Neuronal stem cell (in vitro differentiated cells): ENCODE data around the gene TNIK.

ENCODE experiments used
- DNase-seq: peaks from one replicate; pipeline ENCODE4 v3.0.0-alpha.2; 2013; ENCODE audit warnings: low spot score
- H2AFZ ChIP-seq: one replicate; pipeline ENCODE4 v1.6.1; 2013; ENCODE audit warnings: mild to moderate bottlenecking, low read length, inconsistent platforms
- H2AK5ac ChIP-seq: 2 replicates; pipeline ENCODE4 v1.6.1; 2013; ENCODE audit warnings: low read depth, mild to moderate bottlenecking, inconsistent platforms, low read length, moderate library complexity, mixed read lengths
- H2BK120ac ChIP-seq: 2 replicates; pipeline ENCODE4 v1.6.1; 2013; ENCODE audit warnings: low read depth, mild to moderate bottlenecking, inconsistent platforms, low read length, moderate library complexity, mixed read lengths
- H2BK12ac ChIP-seq: one replicate; pipeline ENCODE4 v1.6.1; 2013; ENCODE audit warnings: low read length, inconsistent platforms
- H2BK15ac ChIP-seq: 2 replicates; pipeline ENCODE4 v1.6.1; 2013; ENCODE audit warnings: mild to moderate bottlenecking, low read length, inconsistent platforms, mixed read lengths
- H2BK5ac ChIP-seq: one replicate; pipeline ENCODE4 v1.6.1; 2013; ENCODE audit warnings: inconsistent platforms, mild to moderate bottlenecking, low read length, moderate library complexity
- H3K14ac ChIP-seq: one replicate; pipeline ENCODE4 v1.6.1; 2013; ENCODE audit warnings: low read length, inconsistent platforms
- H3K18ac ChIP-seq: 2 replicates; pipeline ENCODE4 v1.6.1; 2013; ENCODE audit warnings: low read length, inconsistent platforms
- H3K23ac ChIP-seq: 2 replicates; pipeline ENCODE4 v1.6.1; 2013; ENCODE audit warnings: low read depth, mild to moderate bottlenecking, mixed read lengths, low read length, inconsistent platforms; ENCODE audit not compliant: poor library complexity
- H3K27ac ChIP-seq: replicated peaks from 3 replicates; pipeline ENCODE4 v1.5.1; 2013; ENCODE audit warnings: low read length, inconsistent platforms
- H3K27me3 ChIP-seq, 3 experiments: 2 replicates each; pipeline ENCODE4 v1.6.1; 2013; ENCODE audit warnings: low read length in 3 of 3, mild to moderate bottlenecking in 2 of 3, inconsistent platforms in 1 of 3, low read depth in 1 of 3, mixed read lengths in 1 of 3, moderate library complexity in 1 of 3; ENCODE audit not compliant: control insufficient read depth in 3 of 3, insufficient read depth in 3 of 3
- H3K36me3 ChIP-seq, 2 donors: replicated peaks in 1 of 2; 2 replicates each; pipeline ENCODE4 v1.6.1; 2013; ENCODE audit warnings: low read length in 2 of 2; ENCODE audit not compliant: control insufficient read depth in 2 of 2, insufficient read depth in 2 of 2
- H3K4ac ChIP-seq: 2 replicates; pipeline ENCODE4 v1.6.1; 2013; ENCODE audit warnings: inconsistent platforms, mild to moderate bottlenecking, low read length, moderate library complexity
- H3K4me1 ChIP-seq, 2 donors: 1 replicate in 1 of 2; 2 replicates in 1 of 2; pipeline ENCODE4 v1.6.1; 2013; ENCODE audit warnings: low read length in 2 of 2, low read depth in 1 of 2; ENCODE audit not compliant: control insufficient read depth in 2 of 2, insufficient read depth in 1 of 2
- H3K4me2 ChIP-seq: one replicate; pipeline ENCODE4 v1.6.1; 2013; ENCODE audit warnings: mild to moderate bottlenecking, low read length, inconsistent platforms; ENCODE audit not compliant: insufficient read depth, poor library complexity, severe bottlenecking
- H3K4me3 ChIP-seq, 2 donors: 2 replicates each; pipeline ENCODE4 v1.5.1; 2013; ENCODE audit warnings: low read length in 2 of 2, mild to moderate bottlenecking in 2 of 2, inconsistent platforms in 1 of 2, moderate library complexity in 1 of 2
- H3K79me1 ChIP-seq: one replicate; pipeline ENCODE4 v1.6.1; 2013; ENCODE audit warnings: low read depth, mild to moderate bottlenecking, inconsistent platforms, low read length, moderate library complexity
- H3K9ac ChIP-seq: one replicate; pipeline ENCODE4 v1.6.1; 2013; ENCODE audit warnings: mild to moderate bottlenecking, low read depth, low read length, inconsistent platforms; ENCODE audit not compliant: poor library complexity
- H3K9me3 ChIP-seq, 2 donors: replicated peaks in 1 of 2; 2 replicates each; pipeline versions ENCODE3 to v1.6.1; 2013; ENCODE audit warnings: low read length in 2 of 2, mild to moderate bottlenecking in 2 of 2, inconsistent platforms in 1 of 2, low read depth in 1 of 2, mixed read lengths in 1 of 2, moderate library complexity in 1 of 2; ENCODE audit not compliant: control insufficient read depth in 2 of 2, insufficient read depth in 1 of 2
- H4K8ac ChIP-seq: one replicate; pipeline ENCODE4 v1.6.1; 2013; ENCODE audit warnings: low read depth, mild to moderate bottlenecking, inconsistent platforms, low read length, moderate library complexity
- H4K91ac ChIP-seq: one replicate; pipeline ENCODE4 v1.6.1; 2013; ENCODE audit warnings: low read length, low read depth, mild to moderate bottlenecking, inconsistent platforms; ENCODE audit not compliant: poor library complexity
- WGBS, 2 donors: extraction: QIAGEN DNeasy Blood & Tissue Kit; methylation state at CpG; one replicate each; pipeline ENCODE4 v1.1.7; 2013; ENCODE audit warnings: missing lambda C conversion rate in 2 of 2, mixed read lengths in 1 of 2; ENCODE audit not compliant: insufficient read length in 2 of 2, insufficient replicate concordance in 1 of 2; ENCODE audit errors: extremely low coverage in 2 of 2; 5-methylcytosine and 5-hydroxymethylcytosine counted together

Gene TNIK

DNA sequence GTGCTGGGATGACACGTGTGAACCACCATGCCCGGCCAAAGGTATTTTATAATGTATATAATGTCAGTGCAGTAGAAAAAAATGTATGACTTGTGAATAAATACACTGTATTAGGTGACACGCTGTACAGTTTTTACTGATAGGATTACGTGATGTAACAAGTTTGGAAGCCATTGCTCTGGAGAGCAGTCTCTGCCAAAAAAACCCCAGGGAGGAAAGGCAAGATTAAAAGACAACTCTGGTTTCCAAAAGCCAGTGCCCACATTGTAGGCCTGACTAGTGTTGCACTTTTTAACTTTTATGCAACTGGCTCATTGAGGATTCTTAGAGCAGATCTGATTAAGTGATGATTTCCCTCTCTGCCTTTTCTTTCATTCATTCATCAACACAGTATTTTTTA is 371.7 kb downstream of the TNIK start:
- Histone ChIP-seq H3K9me3 (no peaks in the 10 kb centered on the region), H3K4me2 (no peak overlapping the region), H3K4me3 (no peak overlapping the region), H2BK12ac (no peak overlapping the region), H3K4ac (no peak overlapping the region), H3K4me1 (peaks cover 0 to 11% of the 10 kb centered on the region in 2 donors), H4K91ac (no peak overlapping the region), H3K9ac (no peak overlapping the region), H3K27me3 (no peaks in the 10 kb centered on the region), H2BK15ac (no peak overlapping the region), H3K36me3 (peaks cover 0 to 77% of the 10 kb centered on the region in 2 donors), H3K27ac (no peak overlapping the region), H2BK120ac (no peak overlapping the region), H3K14ac (no peak overlapping the region), H2AFZ (no peak overlapping the region), H2BK5ac (no peak overlapping the region), H3K79me1 (no peaks in the 10 kb centered on the region), H3K23ac (no peak overlapping the region), H3K18ac (no peak overlapping the region), H2AK5ac (no peak overlapping the region), H4K8ac (no peak overlapping the region)
- no peak for DNase-seq
- no CpG with 5 or more reads among the region's 4 CpGs for WGBS, 2 donors

DNA sequence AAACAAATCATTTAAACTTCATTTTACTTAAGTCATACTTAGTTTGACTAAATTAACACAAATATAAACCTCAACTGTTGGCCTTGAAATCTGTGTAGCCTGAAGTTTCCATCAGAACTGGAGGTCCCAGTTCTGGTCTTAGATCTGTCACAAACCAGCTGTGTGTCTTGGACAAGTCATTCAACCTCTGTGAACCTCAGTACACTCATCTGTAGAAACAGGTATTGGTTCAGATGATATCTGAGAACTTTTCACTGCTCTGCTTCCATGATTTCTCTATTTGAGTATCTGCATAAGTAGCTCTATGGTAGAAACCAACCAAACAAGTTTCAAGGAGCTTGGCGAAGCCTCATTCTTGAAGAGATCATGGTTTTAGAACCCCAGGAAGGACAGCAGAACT is 373.3 kb downstream of the TNIK start:
- Histone ChIP-seq H3K14ac (no peak overlapping the region), H2BK5ac (no peak overlapping the region), H4K8ac (no peak overlapping the region), H2BK120ac (no peak overlapping the region), H2AFZ (no peak overlapping the region), H3K79me1 (no peaks in the 10 kb centered on the region), H2BK12ac (no peak overlapping the region), H2BK15ac (no peak overlapping the region), H3K18ac (no peak overlapping the region), H3K23ac (no peak overlapping the region), H3K36me3 (peaks cover 0 to 78% of the 10 kb centered on the region in 2 donors), H3K27ac (no peak overlapping the region), H3K27me3 (no peaks in the 10 kb centered on the region), H3K4me2 (no peak overlapping the region), H3K9me3 (no peaks in the 10 kb centered on the region), H3K4me3 (no peak overlapping the region), H3K4me1 (peaks cover 0 to 11% of the 10 kb centered on the region in 2 donors), H4K91ac (no peak overlapping the region), H2AK5ac (no peak overlapping the region), H3K9ac (no peak overlapping the region), H3K4ac (no peak overlapping the region)
- no CpG with 5 or more reads among the region's 1 CpG for WGBS, 2 donors
- DNase-seq: no peak

GRCh38 chr3:171077261-171077660 is 382.9 kb downstream of the TNIK start:
- H3K36me3 ChIP-seq: peaks cover 0 to 68% of the 10 kb centered on the region in 2 donors
- H3K18ac ChIP-seq: no peak overlapping the region
- no peaks in the 10 kb centered on the region for H3K27me3 ChIP-seq
- no peak overlapping the region for H3K4ac ChIP-seq
- no peak for DNase-seq
- H3K4me1 ChIP-seq: no peaks in the 10 kb centered on the region
- no peak overlapping the region for H2AFZ ChIP-seq
- H2BK12ac ChIP-seq: no peak overlapping the region
- H3K4me2 ChIP-seq: no peak overlapping the region
- H2AK5ac ChIP-seq: no peak overlapping the region
- H3K14ac ChIP-seq: no peak overlapping the region
- no CpG with 5 or more reads among the region's 2 CpGs for WGBS, 2 donors
- H3K9ac ChIP-seq: no peak overlapping the region
- no peak overlapping the region for H3K4me3 ChIP-seq
- H2BK15ac ChIP-seq: no peak overlapping the region
- H4K91ac ChIP-seq: no peak overlapping the region
- H3K27ac ChIP-seq: no peak overlapping the region
- peaks cover 0 to 2% of the 10 kb centered on the region in 2 donors for H3K9me3 ChIP-seq
- no peak overlapping the region for H3K23ac ChIP-seq
- H4K8ac ChIP-seq: no peak overlapping the region
- no peak overlapping the region for H2BK120ac ChIP-seq
- H2BK5ac ChIP-seq: no peak overlapping the region
- no peaks in the 10 kb centered on the region for H3K79me1 ChIP-seq

DNA sequence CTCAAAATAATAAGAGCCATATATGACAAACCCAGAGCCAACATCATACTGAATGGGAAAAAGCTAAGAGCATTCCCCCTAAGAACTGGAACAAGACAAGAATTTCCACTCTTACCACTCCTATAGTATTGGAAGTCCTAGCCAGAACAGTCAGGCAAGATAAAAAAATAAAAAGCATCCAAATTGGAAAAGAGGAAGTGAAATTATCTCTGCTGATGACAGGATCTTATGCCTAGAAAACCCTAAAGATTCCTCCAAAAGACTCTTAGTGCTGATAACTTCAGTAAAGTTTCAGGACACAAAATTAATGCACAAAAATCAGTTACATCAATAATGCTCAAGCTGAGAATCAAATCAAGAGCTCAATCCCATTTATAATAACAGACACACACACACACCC is 387.8 kb downstream of the TNIK start:
- H3K23ac ChIP-seq: no peak overlapping the region

More for the DNA sequence above, 387.8 kb downstream of the TNIK start:
- H3K4ac ChIP-seq: no peak overlapping the region
- H3K27ac ChIP-seq: no peak overlapping the region
- no peak overlapping the region for H2BK120ac ChIP-seq
- no peak overlapping the region for H2AK5ac ChIP-seq
- no peak overlapping the region for H2BK15ac ChIP-seq
- H2BK5ac ChIP-seq: no peak overlapping the region
- H3K79me1 ChIP-seq: no peaks in the 10 kb centered on the region
- H3K18ac ChIP-seq: no peak overlapping the region
- H4K91ac ChIP-seq: no peak overlapping the region
- no peaks in the 10 kb centered on the region for H3K4me1 ChIP-seq
- H2AFZ ChIP-seq: no peak overlapping the region
- no peak overlapping the region for H2BK12ac ChIP-seq
- no peak overlapping the region for H4K8ac ChIP-seq
- DNase-seq: no peak
- no peak overlapping the region for H3K4me3 ChIP-seq
- H3K36me3 ChIP-seq: peaks cover 0 to 69% of the 10 kb centered on the region in 2 donors
- H3K9ac ChIP-seq: no peak overlapping the region
- no peak overlapping the region for H3K4me2 ChIP-seq
- H3K14ac ChIP-seq: no peak overlapping the region
- H3K27me3 ChIP-seq: no peaks in the 10 kb centered on the region
- H3K9me3 ChIP-seq: peaks cover 0 to 2% of the 10 kb centered on the region in 2 donors
